SK-N-SH (cell line): ENCODE data around the gene CD300LB. TPM values are rescaled to one million over a fixed set of nuclear protein-coding genes. Genes with fewer than 3 reads are reported as not detected.
"Not testable (repeated sequence)": the region's sequence is repeated elsewhere in the genome, so short reads cannot be mapped to it uniquely, and the experiment has no call there.

Source experiments
- CTCF ChIA-PET: fragments of 300-600, 350-600 bp; formaldehyde crosslinking; extraction: SDS; loops from one replicate; lab custom pipeline; 2021; lab: Yijun Ruan, JAX
- POLR2A ChIA-PET: fragments of 350-600 bp; sonication (Branson Sonifier 250); formaldehyde crosslinking; extraction: SDS; loops from one replicate; lab custom pipeline; 2020; ENCODE audit warnings: antibody characterized with exemption, inconsistent platforms; lab: Yijun Ruan, JAX
- DNase-seq: peaks from one replicate; pipeline ENCODE4 v3.0.0; 2012
- H2AFZ ChIP-seq: fragments of 200-600 bp; sonication (generic); 2 replicates; pipeline ENCODE4 v1.8.1; 2016; ENCODE audit warnings: antibody characterized with exemption, mild to moderate bottlenecking, low read depth
- H3F3A ChIP-seq: fragments of 200-600 bp; sonication (generic); replicated peaks from 2 replicates; pipeline ENCODE3; 2016; ENCODE audit warnings: antibody characterized with exemption, mild to moderate bottlenecking; ENCODE audit not compliant: insufficient read depth
- H3K27ac ChIP-seq, 2 experiments: fragments of 200-500 bp in 1 of 2; fragments of 200-600 bp in 1 of 2; sonication (Bioruptor generic) in 1 of 2; sonication (generic), shearing (Covaris generic) in 1 of 2; 2 replicates each; pipeline versions ENCODE4 v1.5.1 to v1.6.1; 2014 to 2016; ENCODE audit warnings: low read depth in 2 of 2, inconsistent platforms in 1 of 2, low read length in 1 of 2, mild to moderate bottlenecking in 1 of 2, mixed read lengths in 1 of 2
- H3K27me3 ChIP-seq: fragments of 200-600 bp; sonication (generic), shearing (Covaris generic); 2 replicates; pipeline ENCODE4 v1.6.1; 2016; ENCODE audit warnings: mixed run types; ENCODE audit not compliant: insufficient read depth
- H3K36me3 ChIP-seq, 2 experiments: fragments of 200-500 bp in 1 of 2; fragments of 200-600 bp in 1 of 2; sonication (Bioruptor generic) in 1 of 2; sonication (generic) in 1 of 2; replicated peaks in 1 of 2; 2 replicates each; pipeline versions ENCODE3 to v1.5.1; 2014 to 2016; ENCODE audit warnings: low read length in 1 of 2, mild to moderate bottlenecking in 1 of 2; ENCODE audit not compliant: insufficient read depth in 2 of 2, control insufficient read depth in 1 of 2
- H3K4me1 ChIP-seq, 2 experiments: fragments of 200-500 bp in 1 of 2; fragments of 200-600 bp in 1 of 2; sonication (Bioruptor generic) in 1 of 2; sonication (generic), shearing (Covaris generic) in 1 of 2; 2 replicates each; pipeline versions ENCODE4 v1.5.1 to v1.6.1; 2014 to 2016; ENCODE audit warnings: low read depth in 1 of 2, low read length in 1 of 2, mixed run types in 1 of 2; ENCODE audit not compliant: insufficient read depth in 2 of 2, control insufficient read depth in 1 of 2
- H3K4me2 ChIP-seq: fragments of 200-600 bp; sonication (generic), shearing (Covaris generic); 2 replicates; pipeline ENCODE4 v1.6.1; 2017; ENCODE audit warnings: mixed run types
- H3K4me3 ChIP-seq, 2 experiments: fragments of 200-500 bp in 1 of 2; fragments of 200-600 bp in 1 of 2; sonication (Bioruptor generic) in 1 of 2; sonication (generic), shearing (Covaris generic) in 1 of 2; 2 replicates each; pipeline versions ENCODE4 v1.5.1 to v1.8.1; 2014 to 2016; ENCODE audit warnings: low read depth in 2 of 2, inconsistent platforms in 1 of 2, low read length in 1 of 2, mild to moderate bottlenecking in 1 of 2, mixed read lengths in 1 of 2, moderate library complexity in 1 of 2
- H3K79me2 ChIP-seq: fragments of 200-600 bp; sonication (generic); 2 replicates; pipeline ENCODE4 v1.8.1; 2017; ENCODE audit warnings: mild to moderate bottlenecking; ENCODE audit not compliant: insufficient read depth
- H3K9ac ChIP-seq: fragments of 200-600 bp; sonication (generic); 2 replicates; pipeline ENCODE4 v1.6.1; 2017; ENCODE audit warnings: mixed run types
- H3K9me2 ChIP-seq: fragments of 200-600 bp; sonication (generic); 2 replicates; pipeline ENCODE4 v1.6.1; 2017; ENCODE audit warnings: mixed run types
- H3K9me3 ChIP-seq: fragments of 200-600 bp; sonication (generic); 2 replicates; pipeline ENCODE4 v1.6.1; 2017; ENCODE audit warnings: mixed run types, mild to moderate bottlenecking, moderate library complexity
- H4K20me1 ChIP-seq: fragments of 200-600 bp; sonication (generic); 2 replicates; pipeline ENCODE4 v1.6.1; 2017; ENCODE audit warnings: mild to moderate bottlenecking, mixed run types; ENCODE audit not compliant: insufficient read depth
- CHD2 ChIP-seq: fragments of 150-350 bp; IDR thresholded peaks from 2 replicates; pipeline ENCODE4 v1.6.1; 2018; ENCODE audit warnings: low read length; ENCODE audit not compliant: partially characterized antibody
- CTCF ChIP-seq: fragments of 200-600 bp; sonication (generic); IDR thresholded peaks from 2 replicates; pipeline ENCODE4 v1.6.1; 2017; ENCODE audit warnings: antibody characterized with exemption, mild to moderate bottlenecking, moderate library complexity
- EZH2phosphoT487 ChIP-seq: fragments of 200-600 bp; sonication (generic); IDR thresholded peaks from 2 replicates; pipeline ENCODE4 v1.6.1; 2017; ENCODE audit warnings: low read depth, mixed run types, mild to moderate bottlenecking, antibody characterized with exemption, moderate library complexity, borderline replicate concordance
- FOXM1 ChIP-seq: IDR thresholded peaks from 2 replicates; pipeline ENCODE4 v1.4.0; 2012; ENCODE audit warnings: low read depth, mild to moderate bottlenecking
- MXI1 ChIP-seq: IDR thresholded peaks from 2 replicates; pipeline ENCODE4 v1.6.1; 2012; ENCODE audit warnings: mild to moderate bottlenecking, low read depth, low read length, improper control_type of control experiment
- SMC3 ChIP-seq: IDR thresholded peaks from 2 replicates; pipeline ENCODE4 v1.6.1; 2012; ENCODE audit warnings: low read depth, low read length, improper control_type of control experiment
- TCF12 ChIP-seq: IDR thresholded peaks from 2 replicates; pipeline ENCODE4 v1.4.0; 2012
- USF2 ChIP-seq: fragments of 150-350 bp; IDR thresholded peaks from 2 replicates; pipeline ENCODE4 v1.6.1; 2017; ENCODE audit warnings: antibody characterized with exemption, low read length, low read depth, borderline replicate concordance
- WGBS: methylation state at CpG from one replicate; pipeline ENCODE4 v1.1.6; 2017; ENCODE audit warnings: low lambda C conversion rate; 5-methylcytosine and 5-hydroxymethylcytosine counted together
- polyA plus RNA-seq, 3 experiments: library from polyadenylated mRNA; depleted of rRNA; stranded (reverse); fragments of >200 nt; gene quantifications; 2 replicates each; pipeline ENCODE4 v1.2.3, GENCODE V29; 2012

Gene CD300LB
- polyA plus RNA-seq, 1 of the 3 experiments (the other 2 are of a cell fraction), result not detected

- TF ChIP-seq TCF12, result no peak
- H3K9ac ChIP-seq, result no peak overlapping the region
- ChIA-PET CTCF (interaction anchor here (1.3 kb wide), 1 partner anchor 220 kb away, joined by 4 read pairs; no protein-coding TSS in a partner anchor), POLR2A (no interaction called here)
- no peaks in the 10 kb centered on the region for H3K9me2 ChIP-seq
- H4K20me1 ChIP-seq, result no peaks in the 10 kb centered on the region
- no peaks in the 10 kb centered on the region for H3K9me3 ChIP-seq
- H3K4me2 ChIP-seq, result no peak overlapping the region
- no peak for DNase-seq
- H3K27ac ChIP-seq, result no peak overlapping the region
- no peak overlapping the region for H3K4me3 ChIP-seq
- no peaks in the 10 kb centered on the region for H3K4me1 ChIP-seq
- no peaks in the 10 kb centered on the region for H3K36me3 ChIP-seq
- WGBS, result 39% methylated on average over 21 of the region's 21 CpGs
- no peak overlapping the region for H2AFZ ChIP-seq
- no peaks in the 10 kb centered on the region for H3F3A ChIP-seq
- no peaks in the 10 kb centered on the region for H3K27me3 ChIP-seq
- H3K79me2 ChIP-seq, result no peaks in the 10 kb centered on the region
Measured at GRCh38 chr17:74520790-74521480, 10.3 kb downstream of the CD300LB start.

GRCh38 chr17:74520016-74520434 is 11.2 kb downstream of the CD300LB start:
- WGBS, result 12% methylated on average over 3 of the region's 3 CpGs
- Histone ChIP-seq H3K9me2 (no peaks in the 10 kb centered on the region), H3F3A (no peaks in the 10 kb centered on the region), H3K4me3 (no peak overlapping the region), H3K4me2 (no peak overlapping the region), H3K79me2 (no peaks in the 10 kb centered on the region), H3K27me3 (no peaks in the 10 kb centered on the region), H3K9me3 (no peaks in the 10 kb centered on the region), H2AFZ (no peak overlapping the region), H3K4me1 (no peaks in the 10 kb centered on the region), H3K36me3 (no peaks in the 10 kb centered on the region), H3K9ac (no peak overlapping the region), H4K20me1 (no peaks in the 10 kb centered on the region), H3K27ac (no peak overlapping the region)
- TF ChIP-seq USF2, result no peak
- no peak for TF ChIP-seq TCF12
- TF ChIP-seq CTCF, result no peak
- TF ChIP-seq FOXM1, result no peak
- no peak for TF ChIP-seq SMC3
- no peak for TF ChIP-seq MXI1
- no peak for TF ChIP-seq EZH2phosphoT487
- TF ChIP-seq CHD2, result no peak
- no peak for DNase-seq
- CTCF ChIA-PET, result no interaction called here
- POLR2A ChIA-PET, result no interaction called here

- H3K4me2 ChIP-seq, H3K4me3 ChIP-seq, H3K9ac ChIP-seq, H4K20me1 ChIP-seq, H3K27me3 ChIP-seq, H3K27ac ChIP-seq, DNase-seq, H3K4me1 ChIP-seq, H3K36me3 ChIP-seq, H3K9me2 ChIP-seq, POLR2A ChIA-PET, H3K9me3 ChIP-seq, H3K79me2 ChIP-seq, H2AFZ ChIP-seq: not testable (repeated sequence)
- 12% methylated on average over 6 of the region's 6 CpGs for WGBS
- H3F3A ChIP-seq, result peaks cover 13% of the 10 kb centered on the region
- CTCF ChIA-PET, result interaction anchor here (1.0 kb wide), 1 partner anchor 48 kb away, joined by 3 read pairs; no protein-coding TSS in a partner anchor
Measured at GRCh38 chr17:74518413-74518981, 12.8 kb downstream of the CD300LB start.
